ENCODE data around the gene CALM1. TPM values are rescaled to one million over a fixed set of nuclear protein-coding genes. Genes with fewer than 3 reads are reported as not detected.

The CALM1 gene
- 610 TPM for total RNA-seq
- long read RNA-seq, full-length matches to known transcripts, result 986 of 1,149 reads
- long read RNA-seq, partial matches to known transcripts, result 9 of 1,149 reads
- long read RNA-seq, other reads (novel, unspliced or antisense), result 154 of 1,149 reads

- ATAC-seq, result peak; percentile 86
- intact Hi-C loops (cut with micrococcal nuclease), result no loop called here
Observed at GRCh38 chr14:90396341-90397339, at the start of gene CALM1. TSS of gene CALM1 (plus strand) at chr14:90397029. CDS start at chr14:90397231, 202 bp downstream.

GRCh38 chr14:90348270-90348669, 48.6 kb upstream of the CALM1 start:
- intact Hi-C loops (cut with micrococcal nuclease), result no loop called here

More at GRCh38 chr14:90396341-90397339, at the start of gene CALM1:
- DNase-seq, result peak; percentile 95

GRCh38 chr14:90349739-90350138, 47.1 kb upstream of the CALM1 start:
- intact Hi-C loops (cut with micrococcal nuclease), result no loop called here
- no peak for ATAC-seq
- no peak for DNase-seq

More at GRCh38 chr14:90348270-90348669, 48.6 kb upstream of the CALM1 start:
- DNase-seq (no peak), ATAC-seq (no peak)

GRCh38 chr14:90354551-90355298, 42.1 kb upstream of the CALM1 start:
- intact Hi-C loops (cut with micrococcal nuclease), result no loop called here
- peak; percentile 36 for DNase-seq
- peak; percentile 14 for ATAC-seq

- intact Hi-C loops (cut with micrococcal nuclease), result no loop called here
- ATAC-seq, result no peak
Observed at GRCh38 chr14:90355540-90356518, 41.0 kb upstream of the CALM1 start.

GRCh38 chr14:90356925-90357324, 39.9 kb upstream of the CALM1 start:
- intact Hi-C loops (cut with micrococcal nuclease), result no loop called here
- ATAC-seq, result no peak
- DNase-seq, result no peak

More at GRCh38 chr14:90355540-90356518, 41.0 kb upstream of the CALM1 start:
- DNase-seq, result no peak

GRCh38 chr14:90358359-90358758, 38.5 kb upstream of the CALM1 start:
- intact Hi-C loops (cut with micrococcal nuclease), result no loop called here
- DNase-seq (no peak), ATAC-seq (no peak)

GRCh38 chr14:90361865-90362557, 34.8 kb upstream of the CALM1 start:
- ATAC-seq, result no peak
- intact Hi-C loops (cut with micrococcal nuclease), result no loop called here
- DNase-seq, result no peak

- intact Hi-C loops (cut with micrococcal nuclease), result no loop called here
- DNase-seq (no peak), ATAC-seq (no peak)
Observed at GRCh38 chr14:90362558-90362896, 34.3 kb upstream of the CALM1 start.

GRCh38 chr14:90368946-90369721, 27.7 kb upstream of the CALM1 start:
- DNase-seq (no peak), ATAC-seq (no peak)
- intact Hi-C loops (cut with micrococcal nuclease), result no loop called here

GRCh38 chr14:90373887-90374286, 22.9 kb upstream of the CALM1 start:
- intact Hi-C loops (cut with micrococcal nuclease), result no loop called here

GRCh38 chr14:90374813-90375212, 22.0 kb upstream of the CALM1 start:
- intact Hi-C loops (cut with micrococcal nuclease), result no loop called here
- ATAC-seq, result no peak
- DNase-seq, result no peak

More at GRCh38 chr14:90373887-90374286, 22.9 kb upstream of the CALM1 start:
- DNase-seq (no peak), ATAC-seq (no peak)

GRCh38 chr14:90375934-90376333, 20.9 kb upstream of the CALM1 start:
- ATAC-seq (no peak), DNase-seq (no peak)
- intact Hi-C loops (cut with micrococcal nuclease), result no loop called here

- intact Hi-C loops (cut with micrococcal nuclease), result no loop called here
- ATAC-seq, result no peak
- no peak for DNase-seq
Observed at GRCh38 chr14:90378249-90378648, 18.6 kb upstream of the CALM1 start.

- intact Hi-C loops (cut with micrococcal nuclease), result no loop called here
- no peak for DNase-seq
- ATAC-seq, result no peak
Observed at GRCh38 chr14:90379106-90379505, 17.7 kb upstream of the CALM1 start.

GRCh38 chr14:90381011-90381786, 15.6 kb upstream of the CALM1 start:
- peak; percentile 63 for DNase-seq
- intact Hi-C loops (cut with micrococcal nuclease), result no loop called here
- peak; percentile 30 for ATAC-seq

- ATAC-seq, result no peak
- intact Hi-C loops (cut with micrococcal nuclease), result no loop called here
Observed at GRCh38 chr14:90381999-90382451, 14.8 kb upstream of the CALM1 start.

More at GRCh38 chr14:90381999-90382451, 14.8 kb upstream of the CALM1 start:
- DNase-seq, result peak; percentile 46
